DND-41 (cell line): ENCODE data around the gene FNBP1L.

ENCODE experiments used
- EZH2 ChIP-seq: IDR thresholded peaks from 3 replicates; pipeline ENCODE4 v1.6.1; 2012; ENCODE audit warnings: borderline replicate concordance, low read depth, mild to moderate bottlenecking, moderate library complexity, low read length, inconsistent platforms; ENCODE audit not compliant: severe bottlenecking
- TF ChIP-seq, protein P1 (sequence below): IDR thresholded peaks from 2 replicates; pipeline ENCODE4 v1.5.1; 2012; ENCODE audit warnings: borderline replicate concordance, low read length, moderate library complexity, mild to moderate bottlenecking; ENCODE audit not compliant: poor library complexity, severe bottlenecking; ENCODE audit errors: extremely low read depth

DNA sequence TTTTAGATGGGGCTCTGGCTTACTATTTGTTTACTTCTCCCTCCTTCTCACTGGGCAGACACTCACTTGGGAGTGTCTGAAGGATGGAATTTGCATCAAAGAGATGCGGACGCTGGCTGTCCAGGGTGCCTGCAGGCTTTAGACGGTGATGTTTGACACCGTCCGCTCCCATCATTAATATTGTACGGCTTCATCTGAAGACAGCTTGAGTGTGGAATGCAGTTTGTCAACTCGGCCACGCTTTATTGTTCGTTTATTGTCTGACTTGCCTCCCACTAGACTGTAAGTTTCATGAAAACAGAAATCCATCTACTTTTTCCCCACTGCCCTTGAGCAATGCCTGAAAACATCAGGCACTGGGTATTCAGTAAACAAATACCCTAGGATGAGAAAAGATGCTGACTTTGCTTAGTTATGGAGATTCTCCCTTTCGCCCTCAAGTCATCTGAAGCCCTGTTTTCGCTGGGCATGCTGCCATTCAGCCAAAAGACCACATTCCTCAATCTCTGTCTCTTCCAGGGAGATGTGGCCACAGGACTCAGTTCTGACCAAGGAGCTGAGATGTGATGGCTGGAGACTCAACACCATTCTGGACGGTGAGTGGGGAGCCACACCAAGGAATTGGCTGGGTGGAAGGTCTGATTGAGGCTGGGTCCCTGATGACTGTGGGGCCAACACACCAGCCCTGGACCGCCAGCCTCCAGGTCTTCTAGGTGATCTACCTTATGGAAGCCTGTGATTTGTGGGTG is 146.1 kb downstream of the FNBP1L start:
- TF ChIP-seq, protein P1, sequence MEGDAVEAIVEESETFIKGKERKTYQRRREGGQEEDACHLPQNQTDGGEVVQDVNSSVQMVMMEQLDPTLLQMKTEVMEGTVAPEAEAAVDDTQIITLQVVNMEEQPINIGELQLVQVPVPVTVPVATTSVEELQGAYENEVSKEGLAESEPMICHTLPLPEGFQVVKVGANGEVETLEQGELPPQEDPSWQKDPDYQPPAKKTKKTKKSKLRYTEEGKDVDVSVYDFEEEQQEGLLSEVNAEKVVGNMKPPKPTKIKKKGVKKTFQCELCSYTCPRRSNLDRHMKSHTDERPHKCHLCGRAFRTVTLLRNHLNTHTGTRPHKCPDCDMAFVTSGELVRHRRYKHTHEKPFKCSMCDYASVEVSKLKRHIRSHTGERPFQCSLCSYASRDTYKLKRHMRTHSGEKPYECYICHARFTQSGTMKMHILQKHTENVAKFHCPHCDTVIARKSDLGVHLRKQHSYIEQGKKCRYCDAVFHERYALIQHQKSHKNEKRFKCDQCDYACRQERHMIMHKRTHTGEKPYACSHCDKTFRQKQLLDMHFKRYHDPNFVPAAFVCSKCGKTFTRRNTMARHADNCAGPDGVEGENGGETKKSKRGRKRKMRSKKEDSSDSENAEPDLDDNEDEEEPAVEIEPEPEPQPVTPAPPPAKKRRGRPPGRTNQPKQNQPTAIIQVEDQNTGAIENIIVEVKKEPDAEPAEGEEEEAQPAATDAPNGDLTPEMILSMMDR: no peak
- no peak for TF ChIP-seq EZH2
